Esophagus muscularis mucosa (tissue), 2 donors: ENCODE results near the gene SLC25A30.

ENCODE experiments used
- EP300 ChIP-seq: sonication (generic); formaldehyde crosslinking; IDR thresholded peaks from one replicate; pipeline ENCODE4 v1.6.1; 2017; ENCODE audit warnings: antibody characterized with exemption
- POLR2A ChIP-seq: fragments of 450-650 bp; IDR thresholded peaks from one replicate; pipeline ENCODE4 v1.6.1; 2017; ENCODE audit warnings: antibody characterized with exemption, moderate library complexity, mild to moderate bottlenecking, low read depth

GRCh38 chr13:45401314-45401713 is 16.9 kb downstream of the SLC25A30 start:
- TF ChIP-seq POLR2A = no peak
- no peak for TF ChIP-seq EP300
